SK-N-SH (cell line): ENCODE data around the gene HAUS6. TPM values are rescaled to one million over a fixed set of nuclear protein-coding genes. Genes with fewer than 3 reads are reported as not detected.

Source experiments
- CTCF ChIA-PET: fragments of 300-600, 350-600 bp; formaldehyde crosslinking; extraction: SDS; loops from one replicate; lab custom pipeline; 2021; lab: Yijun Ruan, JAX
- POLR2A ChIA-PET: fragments of 350-600 bp; sonication (Branson Sonifier 250); formaldehyde crosslinking; extraction: SDS; loops from one replicate; lab custom pipeline; 2020; ENCODE audit warnings: antibody characterized with exemption, inconsistent platforms; lab: Yijun Ruan, JAX
- DNase-seq: peaks from one replicate; pipeline ENCODE4 v3.0.0; 2012
- H2AFZ ChIP-seq: fragments of 200-600 bp; sonication (generic); 2 replicates; pipeline ENCODE4 v1.8.1; 2016; ENCODE audit warnings: antibody characterized with exemption, mild to moderate bottlenecking, low read depth
- H3F3A ChIP-seq: fragments of 200-600 bp; sonication (generic); replicated peaks from 2 replicates; pipeline ENCODE3; 2016; ENCODE audit warnings: antibody characterized with exemption, mild to moderate bottlenecking; ENCODE audit not compliant: insufficient read depth
- H3K27ac ChIP-seq, 2 experiments: fragments of 200-500 bp in 1 of 2; fragments of 200-600 bp in 1 of 2; sonication (Bioruptor generic) in 1 of 2; sonication (generic), shearing (Covaris generic) in 1 of 2; 2 replicates each; pipeline versions ENCODE4 v1.5.1 to v1.6.1; 2014 to 2016; ENCODE audit warnings: low read depth in 2 of 2, inconsistent platforms in 1 of 2, low read length in 1 of 2, mild to moderate bottlenecking in 1 of 2, mixed read lengths in 1 of 2
- H3K27me3 ChIP-seq: fragments of 200-600 bp; sonication (generic), shearing (Covaris generic); 2 replicates; pipeline ENCODE4 v1.6.1; 2016; ENCODE audit warnings: mixed run types; ENCODE audit not compliant: insufficient read depth
- H3K36me3 ChIP-seq, 2 experiments: fragments of 200-500 bp in 1 of 2; fragments of 200-600 bp in 1 of 2; sonication (Bioruptor generic) in 1 of 2; sonication (generic) in 1 of 2; replicated peaks in 1 of 2; 2 replicates each; pipeline versions ENCODE3 to v1.5.1; 2014 to 2016; ENCODE audit warnings: low read length in 1 of 2, mild to moderate bottlenecking in 1 of 2; ENCODE audit not compliant: insufficient read depth in 2 of 2, control insufficient read depth in 1 of 2
- H3K4me1 ChIP-seq, 2 experiments: fragments of 200-500 bp in 1 of 2; fragments of 200-600 bp in 1 of 2; sonication (Bioruptor generic) in 1 of 2; sonication (generic), shearing (Covaris generic) in 1 of 2; 2 replicates each; pipeline versions ENCODE4 v1.5.1 to v1.6.1; 2014 to 2016; ENCODE audit warnings: low read depth in 1 of 2, low read length in 1 of 2, mixed run types in 1 of 2; ENCODE audit not compliant: insufficient read depth in 2 of 2, control insufficient read depth in 1 of 2
- H3K4me2 ChIP-seq: fragments of 200-600 bp; sonication (generic), shearing (Covaris generic); 2 replicates; pipeline ENCODE4 v1.6.1; 2017; ENCODE audit warnings: mixed run types
- H3K4me3 ChIP-seq, 2 experiments: fragments of 200-500 bp in 1 of 2; fragments of 200-600 bp in 1 of 2; sonication (Bioruptor generic) in 1 of 2; sonication (generic), shearing (Covaris generic) in 1 of 2; 2 replicates each; pipeline versions ENCODE4 v1.5.1 to v1.8.1; 2014 to 2016; ENCODE audit warnings: low read depth in 2 of 2, inconsistent platforms in 1 of 2, low read length in 1 of 2, mild to moderate bottlenecking in 1 of 2, mixed read lengths in 1 of 2, moderate library complexity in 1 of 2
- H3K79me2 ChIP-seq: fragments of 200-600 bp; sonication (generic); 2 replicates; pipeline ENCODE4 v1.8.1; 2017; ENCODE audit warnings: mild to moderate bottlenecking; ENCODE audit not compliant: insufficient read depth
- H3K9ac ChIP-seq: fragments of 200-600 bp; sonication (generic); 2 replicates; pipeline ENCODE4 v1.6.1; 2017; ENCODE audit warnings: mixed run types
- H3K9me2 ChIP-seq: fragments of 200-600 bp; sonication (generic); 2 replicates; pipeline ENCODE4 v1.6.1; 2017; ENCODE audit warnings: mixed run types
- H3K9me3 ChIP-seq: fragments of 200-600 bp; sonication (generic); 2 replicates; pipeline ENCODE4 v1.6.1; 2017; ENCODE audit warnings: mixed run types, mild to moderate bottlenecking, moderate library complexity
- H4K20me1 ChIP-seq: fragments of 200-600 bp; sonication (generic); 2 replicates; pipeline ENCODE4 v1.6.1; 2017; ENCODE audit warnings: mild to moderate bottlenecking, mixed run types; ENCODE audit not compliant: insufficient read depth
- CHD2 ChIP-seq: fragments of 150-350 bp; IDR thresholded peaks from 2 replicates; pipeline ENCODE4 v1.6.1; 2018; ENCODE audit warnings: low read length; ENCODE audit not compliant: partially characterized antibody
- CTCF ChIP-seq: fragments of 200-600 bp; sonication (generic); IDR thresholded peaks from 2 replicates; pipeline ENCODE4 v1.6.1; 2017; ENCODE audit warnings: antibody characterized with exemption, mild to moderate bottlenecking, moderate library complexity
- ELF1 ChIP-seq: IDR thresholded peaks from 2 replicates; pipeline ENCODE4 v1.4.0; 2012
- EZH2phosphoT487 ChIP-seq: fragments of 200-600 bp; sonication (generic); IDR thresholded peaks from 2 replicates; pipeline ENCODE4 v1.6.1; 2017; ENCODE audit warnings: low read depth, mixed run types, mild to moderate bottlenecking, antibody characterized with exemption, moderate library complexity, borderline replicate concordance
- FOXM1 ChIP-seq: IDR thresholded peaks from 2 replicates; pipeline ENCODE4 v1.4.0; 2012; ENCODE audit warnings: low read depth, mild to moderate bottlenecking
- GABPA ChIP-seq: IDR thresholded peaks from 2 replicates; pipeline ENCODE4 v1.4.0; 2012; ENCODE audit warnings: low read depth, mild to moderate bottlenecking
- IRF3 ChIP-seq: fragments of 150-350 bp; IDR thresholded peaks from 2 replicates; pipeline ENCODE4 v1.6.1; 2016; ENCODE audit warnings: mild to moderate bottlenecking, low read depth, low read length
- MAX ChIP-seq: IDR thresholded peaks from 2 replicates; pipeline ENCODE4 v1.4.0; 2012; ENCODE audit warnings: low read depth
- MEF2A ChIP-seq: IDR thresholded peaks from 2 replicates; pipeline ENCODE4 v1.4.0; 2012; ENCODE audit warnings: low read depth, borderline replicate concordance
- MXI1 ChIP-seq: IDR thresholded peaks from 2 replicates; pipeline ENCODE4 v1.6.1; 2012; ENCODE audit warnings: mild to moderate bottlenecking, low read depth, low read length, improper control_type of control experiment
- NRF1 ChIP-seq: IDR thresholded peaks from 2 replicates; pipeline ENCODE4 v1.6.1; 2012; ENCODE audit warnings: low read depth, mild to moderate bottlenecking, low read length
- PBX3 ChIP-seq: IDR thresholded peaks from 2 replicates; pipeline ENCODE4; 2012
- RAD21 ChIP-seq: IDR thresholded peaks from 2 replicates; pipeline ENCODE4 v1.6.1; 2012; ENCODE audit warnings: mild to moderate bottlenecking, low read length
- RCOR1 ChIP-seq: fragments of 150-350 bp; IDR thresholded peaks from 2 replicates; pipeline ENCODE4 v1.6.1; 2017; ENCODE audit warnings: antibody characterized with exemption, low read length
- RFX5 ChIP-seq: IDR thresholded peaks from 2 replicates; pipeline ENCODE4 v1.6.1; 2012; ENCODE audit warnings: mild to moderate bottlenecking, improper control_type of control experiment, low read length
- RXRA ChIP-seq: IDR thresholded peaks from 2 replicates; pipeline ENCODE4 v1.4.0; 2012; ENCODE audit warnings: low read depth, mild to moderate bottlenecking, borderline replicate concordance
- SIN3A ChIP-seq: IDR thresholded peaks from 2 replicates; pipeline ENCODE4 v1.6.1; 2012; ENCODE audit warnings: low read depth, mild to moderate bottlenecking, low read length, moderate library complexity, borderline replicate concordance
- TEAD4 ChIP-seq: IDR thresholded peaks from 2 replicates; pipeline ENCODE4 v1.4.0; 2012; ENCODE audit warnings: mild to moderate bottlenecking, borderline replicate concordance; ENCODE audit not compliant: insufficient read depth
- USF2 ChIP-seq: fragments of 150-350 bp; IDR thresholded peaks from 2 replicates; pipeline ENCODE4 v1.6.1; 2017; ENCODE audit warnings: antibody characterized with exemption, low read length, low read depth, borderline replicate concordance
- WGBS: methylation state at CpG from one replicate; pipeline ENCODE4 v1.1.6; 2017; ENCODE audit warnings: low lambda C conversion rate; 5-methylcytosine and 5-hydroxymethylcytosine counted together
- polyA plus RNA-seq, 3 experiments: library from polyadenylated mRNA; depleted of rRNA; stranded (reverse); fragments of >200 nt; gene quantifications; 2 replicates each; pipeline ENCODE4 v1.2.3, GENCODE V29; 2012
- TF ChIP-seq, protein P1 (sequence below): IDR thresholded peaks from 2 replicates; pipeline ENCODE4 v1.4.0; 2012; ENCODE audit warnings: low read depth, borderline replicate concordance

HAUS6 gene
- polyA plus RNA-seq, 1 of the 3 experiments (the other 2 are of a cell fraction) = 4.7 TPM

GRCh38 chr9:19027825-19028224 lies 74.9 kb downstream of the HAUS6 start:
- no peak overlapping the region for H3K27ac ChIP-seq
- ChIA-PET POLR2A (no interaction called here), CTCF (interaction anchor here (0.8 to 6.9 kb wide), 22 partner anchors 10 to 1220 kb away, joined by 3 to 110 read pairs (median 4); no protein-coding TSS in a partner anchor)
- no peaks in the 10 kb centered on the region for H3K79me2 ChIP-seq
- no peaks in the 10 kb centered on the region for H3K9me3 ChIP-seq
- H3K4me3 ChIP-seq = no peak overlapping the region
- DNase-seq = no peak
- no peak overlapping the region for H3K4me2 ChIP-seq
- TF ChIP-seq RCOR1 (no peak), NRF1 (no peak), PBX3 (no peak), CHD2 (no peak), FOXM1 (no peak), IRF3 (no peak), GABPA (no peak), MEF2A (no peak), RFX5 (no peak), CTCF (no peak), EZH2phosphoT487 (no peak), TEAD4 (no peak), MXI1 (no peak), USF2 (no peak), RAD21 (no peak), MAX (no peak), ELF1 (no peak), RXRA (no peak), SIN3A (no peak)
- TF ChIP-seq, protein P1, sequence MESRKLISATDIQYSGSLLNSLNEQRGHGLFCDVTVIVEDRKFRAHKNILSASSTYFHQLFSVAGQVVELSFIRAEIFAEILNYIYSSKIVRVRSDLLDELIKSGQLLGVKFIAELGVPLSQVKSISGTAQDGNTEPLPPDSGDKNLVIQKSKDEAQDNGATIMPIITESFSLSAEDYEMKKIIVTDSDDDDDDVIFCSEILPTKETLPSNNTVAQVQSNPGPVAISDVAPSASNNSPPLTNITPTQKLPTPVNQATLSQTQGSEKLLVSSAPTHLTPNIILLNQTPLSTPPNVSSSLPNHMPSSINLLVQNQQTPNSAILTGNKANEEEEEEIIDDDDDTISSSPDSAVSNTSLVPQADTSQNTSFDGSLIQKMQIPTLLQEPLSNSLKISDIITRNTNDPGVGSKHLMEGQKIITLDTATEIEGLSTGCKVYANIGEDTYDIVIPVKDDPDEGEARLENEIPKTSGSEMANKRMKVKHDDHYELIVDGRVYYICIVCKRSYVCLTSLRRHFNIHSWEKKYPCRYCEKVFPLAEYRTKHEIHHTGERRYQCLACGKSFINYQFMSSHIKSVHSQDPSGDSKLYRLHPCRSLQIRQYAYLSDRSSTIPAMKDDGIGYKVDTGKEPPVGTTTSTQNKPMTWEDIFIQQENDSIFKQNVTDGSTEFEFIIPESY = no peak
- no peaks in the 10 kb centered on the region for H3K36me3 ChIP-seq
- H3F3A ChIP-seq = no peaks in the 10 kb centered on the region
- WGBS = 88% methylated on average over 12 of the region's 22 CpGs
- no peaks in the 10 kb centered on the region for H3K27me3 ChIP-seq
- no peaks in the 10 kb centered on the region; a peak in 1 of 4 replicates for H3K4me1 ChIP-seq
- no peaks in the 10 kb centered on the region for H3K9me2 ChIP-seq
- H3K9ac ChIP-seq = no peak overlapping the region
- no peaks in the 10 kb centered on the region for H4K20me1 ChIP-seq
- no peak overlapping the region for H2AFZ ChIP-seq
